ENCODE results near the gene SLCO2A1. TPM values are rescaled to one million over a fixed set of nuclear protein-coding genes. Genes with fewer than 3 reads are reported as not detected.

Gene SLCO2A1
- total RNA-seq, 1 donor from 2014 or later = 0.07 TPM

DNA sequence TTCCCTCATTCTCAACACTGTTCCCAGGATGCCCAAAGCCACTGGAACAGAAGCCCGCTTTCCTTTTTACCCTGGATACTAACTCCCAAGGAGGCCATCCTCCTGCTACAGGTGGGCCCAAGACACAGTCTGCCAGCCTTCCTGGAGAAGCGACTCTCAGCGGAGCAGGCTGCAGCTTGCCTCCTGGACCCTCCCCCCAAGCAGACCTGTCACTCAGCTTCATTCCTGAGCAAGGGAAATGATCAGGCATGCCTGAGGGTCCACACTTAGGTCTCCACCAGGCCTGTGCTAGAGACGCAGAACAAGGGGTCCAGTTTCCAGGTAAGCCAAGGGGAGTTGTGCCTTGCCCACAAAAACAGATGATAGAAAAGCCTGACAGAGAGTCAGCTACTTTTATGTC lies 62.8 kb downstream of the SLCO2A1 start:
- Histone ChIP-seq H3K4me2 (no peak overlapping the region), H3K79me2 (ENCODE audit: low read depth) (no peaks in the 10 kb centered on the region), H4K20me1 (ENCODE audit: low read depth) (no peaks in the 10 kb centered on the region), H3K4me1 (peaks cover 7% of the 10 kb centered on the region), H2AFZ (replicated peaks) (no peak overlapping the region), H3K9ac (no peak overlapping the region), H3K27me3 (no peaks in the 10 kb centered on the region), H3K4me3 (no peak overlapping the region), H3K36me3 (no peaks in the 10 kb centered on the region), H3K27ac (no peak overlapping the region), H3K9me3 (ENCODE audit: low read depth) (no peaks in the 10 kb centered on the region), H3F3A (ENCODE audit: low read depth) (no peaks in the 10 kb centered on the region)
- no peaks in the 10 kb centered on the region for H3K27me3 Mint-ChIP-seq (ENCODE audit: insufficient read depth, low read depth)
- no peak overlapping the region for H3K4me3 Mint-ChIP-seq
- H3K9me3 Mint-ChIP-seq = peaks cover 3% of the 10 kb centered on the region
- DNase-seq (ENCODE audit: low spot score) = peak; percentile 19
- TF ChIP-seq, protein P1, sequence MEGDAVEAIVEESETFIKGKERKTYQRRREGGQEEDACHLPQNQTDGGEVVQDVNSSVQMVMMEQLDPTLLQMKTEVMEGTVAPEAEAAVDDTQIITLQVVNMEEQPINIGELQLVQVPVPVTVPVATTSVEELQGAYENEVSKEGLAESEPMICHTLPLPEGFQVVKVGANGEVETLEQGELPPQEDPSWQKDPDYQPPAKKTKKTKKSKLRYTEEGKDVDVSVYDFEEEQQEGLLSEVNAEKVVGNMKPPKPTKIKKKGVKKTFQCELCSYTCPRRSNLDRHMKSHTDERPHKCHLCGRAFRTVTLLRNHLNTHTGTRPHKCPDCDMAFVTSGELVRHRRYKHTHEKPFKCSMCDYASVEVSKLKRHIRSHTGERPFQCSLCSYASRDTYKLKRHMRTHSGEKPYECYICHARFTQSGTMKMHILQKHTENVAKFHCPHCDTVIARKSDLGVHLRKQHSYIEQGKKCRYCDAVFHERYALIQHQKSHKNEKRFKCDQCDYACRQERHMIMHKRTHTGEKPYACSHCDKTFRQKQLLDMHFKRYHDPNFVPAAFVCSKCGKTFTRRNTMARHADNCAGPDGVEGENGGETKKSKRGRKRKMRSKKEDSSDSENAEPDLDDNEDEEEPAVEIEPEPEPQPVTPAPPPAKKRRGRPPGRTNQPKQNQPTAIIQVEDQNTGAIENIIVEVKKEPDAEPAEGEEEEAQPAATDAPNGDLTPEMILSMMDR (IDR thresholded peaks at IDR 0.05) = no peak
- TF ChIP-seq EZH2 (IDR thresholded peaks at IDR 0.05) (no peak), EZH2phosphoT487 (IDR thresholded peaks at IDR 0.05) (no peak)
- H3K27ac Mint-ChIP-seq = no peak overlapping the region
- H3K4me1 Mint-ChIP-seq = peaks cover 9% of the 10 kb centered on the region
- no peaks in the 10 kb centered on the region for H3K36me3 Mint-ChIP-seq

DNA sequence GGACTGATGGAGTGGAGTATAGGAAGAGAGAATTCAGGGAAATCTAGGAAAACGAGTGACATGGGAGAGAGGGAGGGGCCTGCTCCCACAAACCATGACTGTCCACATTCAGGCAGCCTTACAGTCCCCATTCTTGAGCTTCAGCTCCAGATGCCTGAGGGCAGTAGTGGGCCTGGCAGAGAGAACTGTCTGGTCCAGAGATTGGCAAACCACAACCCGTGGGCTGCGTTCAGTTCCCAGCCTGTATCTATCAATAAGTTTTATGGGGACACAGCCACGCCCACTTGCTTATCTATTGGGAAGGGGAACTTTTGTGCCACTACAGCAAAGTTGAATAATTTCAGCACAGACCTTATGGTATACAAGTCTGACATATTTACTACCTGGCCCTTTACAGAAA lies 63.8 kb downstream of the SLCO2A1 start:
- no peaks in the 10 kb centered on the region for H4K20me1 ChIP-seq (ENCODE audit: low read depth)
- no peak overlapping the region for H3K27ac Mint-ChIP-seq
- no peak overlapping the region for H3K4me3 ChIP-seq
- peaks cover 6% of the 10 kb centered on the region for H3K4me1 Mint-ChIP-seq
- peaks cover 7% of the 10 kb centered on the region for H3K4me1 ChIP-seq
- no peak overlapping the region for H2AFZ ChIP-seq (replicated peaks)
- no peaks in the 10 kb centered on the region for H3K27me3 ChIP-seq
- no peaks in the 10 kb centered on the region for H3K9me3 ChIP-seq (ENCODE audit: low read depth)
- no peak overlapping the region for H3K4me2 ChIP-seq
- H3K27me3 Mint-ChIP-seq (ENCODE audit: insufficient read depth, low read depth) = no peaks in the 10 kb centered on the region
- no peaks in the 10 kb centered on the region for H3K36me3 ChIP-seq
- H3F3A ChIP-seq (ENCODE audit: low read depth) = no peaks in the 10 kb centered on the region
- no peaks in the 10 kb centered on the region for H3K36me3 Mint-ChIP-seq
- H3K4me3 Mint-ChIP-seq = no peak overlapping the region
- H3K9ac ChIP-seq = no peak overlapping the region
- H3K9me3 Mint-ChIP-seq = no peaks in the 10 kb centered on the region
- DNase-seq (ENCODE audit: low spot score) = no peak
- no peak for TF ChIP-seq EZH2phosphoT487 (IDR thresholded peaks at IDR 0.05)
- TF ChIP-seq, protein P1 (IDR thresholded peaks at IDR 0.05) = no peak
- TF ChIP-seq EZH2 (IDR thresholded peaks at IDR 0.05) = no peak
- H3K27ac ChIP-seq = no peak overlapping the region
- no peaks in the 10 kb centered on the region for H3K79me2 ChIP-seq (ENCODE audit: low read depth)

DNA sequence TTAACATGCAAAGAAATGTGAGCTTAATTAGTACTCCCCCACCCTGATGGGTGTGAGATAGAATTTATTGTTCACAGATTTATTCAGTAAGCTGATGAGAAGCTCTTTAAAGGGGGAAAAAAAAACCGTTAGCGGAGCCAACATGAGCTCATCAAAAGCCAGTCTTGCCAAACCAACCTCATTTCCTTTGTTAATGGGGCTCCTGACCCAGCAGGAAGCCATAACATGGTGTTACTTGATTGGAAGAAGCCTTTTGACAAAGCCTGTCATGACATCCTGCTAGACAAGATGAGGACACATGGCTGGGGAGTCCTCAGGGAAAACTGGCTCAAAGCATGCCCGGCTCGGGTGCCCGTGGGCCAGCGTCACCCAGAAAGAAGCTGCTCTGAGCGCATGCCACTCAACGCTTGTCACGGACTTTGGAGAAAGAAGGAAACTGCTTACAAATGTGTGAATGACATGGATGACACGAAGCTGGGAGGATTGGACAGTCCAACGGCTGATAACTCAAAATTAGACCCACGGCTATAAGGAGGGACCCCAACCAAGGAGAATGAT lies 64.6 kb downstream of the SLCO2A1 start:
- Histone ChIP-seq H3K9ac (no peak overlapping the region), H3K27ac (no peak overlapping the region), H3K4me3 (no peak overlapping the region), H3K4me1 (peaks cover 7% of the 10 kb centered on the region), H3K9me3 (ENCODE audit: low read depth) (no peaks in the 10 kb centered on the region), H3K27me3 (no peaks in the 10 kb centered on the region), H2AFZ (replicated peaks) (no peak overlapping the region), H4K20me1 (ENCODE audit: low read depth) (no peaks in the 10 kb centered on the region), H3K4me2 (no peak overlapping the region), H3K79me2 (ENCODE audit: low read depth) (no peaks in the 10 kb centered on the region), H3K36me3 (no peaks in the 10 kb centered on the region), H3F3A (ENCODE audit: low read depth) (no peaks in the 10 kb centered on the region)
- H3K36me3 Mint-ChIP-seq = no peaks in the 10 kb centered on the region
- DNase-seq (ENCODE audit: low spot score) = no peak
- no peak overlapping the region for H3K27ac Mint-ChIP-seq
- no peaks in the 10 kb centered on the region for H3K27me3 Mint-ChIP-seq (ENCODE audit: insufficient read depth, low read depth)
- TF ChIP-seq EZH2phosphoT487 (IDR thresholded peaks at IDR 0.05) = no peak
- TF ChIP-seq EZH2 (IDR thresholded peaks at IDR 0.05) = no peak
- TF ChIP-seq, protein P1 (IDR thresholded peaks at IDR 0.05) = no peak
- peaks cover 6% of the 10 kb centered on the region for H3K4me1 Mint-ChIP-seq
- no peak overlapping the region for H3K4me3 Mint-ChIP-seq
- no peaks in the 10 kb centered on the region for H3K9me3 Mint-ChIP-seq

All from neural progenitor cell (in vitro differentiated cells).